Stimulated activated CD4-positive, alpha-beta T cell treated with anti-CD3 and anti-CD28 coated beads, Interleukin-4, amount 100 ng/mL, for 4 hours (primary cell): ENCODE data around the gene NHLH1.
"Not testable (repeated sequence)": the region's sequence is repeated elsewhere in the genome, so short reads cannot be mapped to it uniquely, and the experiment has no call there.

Experiments used
- DNase-seq, 2 experiments: peaks; one replicate each; pipeline ENCODE4 v3.0.0-alpha.2; 2020

Gene NHLH1

DNA sequence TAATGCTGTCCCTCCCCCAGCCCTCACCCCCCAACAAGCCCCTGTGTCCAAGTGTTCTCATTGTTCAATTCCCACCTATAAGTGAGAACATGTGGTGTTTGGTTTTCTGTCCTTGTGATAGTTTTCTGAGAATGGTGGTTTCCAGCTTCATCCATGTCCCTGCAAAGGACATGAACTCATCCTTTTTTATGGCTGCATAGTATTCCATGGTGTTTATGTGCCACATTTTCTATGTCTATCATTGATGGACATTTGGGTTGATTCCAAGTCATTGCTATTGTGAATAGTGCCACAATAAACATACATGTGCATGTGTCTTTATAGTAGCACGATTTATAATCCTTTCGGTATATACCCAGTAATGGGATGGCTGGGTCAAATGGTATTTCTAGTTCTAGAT, 17.9 kb downstream of the NHLH1 start:
- DNase-seq = not testable (repeated sequence)

DNA sequence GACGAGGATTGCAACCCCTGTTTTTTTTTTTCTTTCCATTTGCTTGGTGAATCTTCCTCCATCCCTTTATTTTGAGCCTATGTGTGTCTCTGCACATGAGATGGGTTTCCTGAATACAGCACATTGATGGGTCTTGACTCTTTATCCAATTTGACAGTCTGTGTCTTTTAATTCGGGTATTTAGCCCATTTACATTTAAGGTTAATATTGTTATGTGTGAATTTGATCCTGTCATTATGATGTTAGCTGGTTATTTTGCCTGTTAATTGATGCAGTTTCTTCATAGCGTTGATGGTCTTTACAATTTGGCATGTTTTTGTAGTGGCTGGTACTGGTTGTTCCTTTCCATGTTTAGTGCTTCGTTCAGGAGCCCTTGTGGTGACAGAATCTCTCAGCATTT, 21.5 kb downstream of the NHLH1 start:
- not testable (repeated sequence) for DNase-seq

DNA sequence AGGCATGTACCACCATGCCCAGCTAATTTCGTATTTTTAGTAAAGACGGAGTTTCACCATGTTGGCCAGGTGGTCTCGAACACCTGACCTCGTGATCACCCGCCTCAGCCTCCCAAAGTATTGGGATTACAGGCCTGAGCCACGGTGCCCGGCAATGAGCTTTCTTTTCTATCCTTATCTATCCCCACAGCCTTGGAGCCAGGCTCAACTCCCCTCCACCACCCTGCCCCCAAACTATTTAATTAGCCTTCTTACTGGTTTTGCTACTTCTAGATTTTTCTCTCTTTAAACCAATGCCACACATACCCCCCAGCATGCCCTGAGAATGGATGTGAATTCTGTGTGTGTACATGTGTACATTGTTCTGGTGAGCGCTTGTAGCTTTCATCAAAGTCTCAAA, 27.8 kb downstream of the NHLH1 start:
- DNase-seq = no peak

DNA sequence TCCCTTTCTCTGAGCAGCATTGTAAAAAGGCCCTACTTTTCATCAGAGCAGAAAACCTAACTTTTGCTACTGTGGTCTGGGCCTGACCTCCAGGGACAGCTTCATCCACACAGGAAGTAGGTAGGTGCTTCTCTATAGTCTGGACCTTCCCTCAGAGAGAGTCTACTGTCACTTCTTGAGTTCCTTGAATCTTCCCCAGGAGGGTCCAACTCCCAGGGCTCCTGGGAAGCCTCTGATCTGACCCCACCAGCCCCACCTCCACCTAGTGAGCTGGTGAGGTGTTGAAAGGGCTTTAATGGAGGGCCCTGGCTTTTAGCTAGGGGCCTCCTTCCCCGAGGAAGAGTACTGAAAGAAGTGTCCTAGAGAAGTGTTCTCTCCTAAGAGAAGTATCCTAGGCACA, 30.8 kb downstream of the NHLH1 start:
- no peak for DNase-seq

GRCh38 chr1:160398823-160399222, 32.0 kb downstream of the NHLH1 start:
- no peak for DNase-seq

- DNase-seq = no peak
Observed at GRCh38 chr1:160399544-160400222, 32.8 kb downstream of the NHLH1 start.

DNA sequence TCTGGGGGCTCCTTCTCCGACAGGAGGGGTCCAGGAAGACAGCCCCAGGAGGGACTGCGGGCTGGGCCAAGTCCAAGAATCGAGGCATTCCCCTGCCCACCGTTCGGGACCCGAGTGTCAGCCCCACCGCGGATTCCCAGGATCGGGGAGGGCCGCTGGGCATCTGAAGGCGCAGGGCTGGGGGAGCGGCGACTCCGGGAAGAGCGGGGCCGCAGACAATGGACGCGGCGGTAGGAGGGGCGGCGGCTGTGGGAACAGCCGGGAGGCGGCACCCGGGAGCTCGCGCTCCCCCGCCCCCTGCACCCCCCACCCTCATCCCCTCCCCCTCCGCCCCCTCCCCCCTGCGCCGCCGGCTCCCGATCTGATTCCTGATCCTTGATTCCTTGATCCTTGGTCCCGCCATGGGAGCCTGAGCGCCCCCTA, 33.4 kb downstream of the NHLH1 start, which contains the start of gene VANGL2:
VANGL2 (plus strand) TSS at position 342 of the 423 bp plus-strand sequence. CDS start 15,274 bp downstream, outside the sequence.
- peak; percentile 8 to 51 for DNase-seq

DNA sequence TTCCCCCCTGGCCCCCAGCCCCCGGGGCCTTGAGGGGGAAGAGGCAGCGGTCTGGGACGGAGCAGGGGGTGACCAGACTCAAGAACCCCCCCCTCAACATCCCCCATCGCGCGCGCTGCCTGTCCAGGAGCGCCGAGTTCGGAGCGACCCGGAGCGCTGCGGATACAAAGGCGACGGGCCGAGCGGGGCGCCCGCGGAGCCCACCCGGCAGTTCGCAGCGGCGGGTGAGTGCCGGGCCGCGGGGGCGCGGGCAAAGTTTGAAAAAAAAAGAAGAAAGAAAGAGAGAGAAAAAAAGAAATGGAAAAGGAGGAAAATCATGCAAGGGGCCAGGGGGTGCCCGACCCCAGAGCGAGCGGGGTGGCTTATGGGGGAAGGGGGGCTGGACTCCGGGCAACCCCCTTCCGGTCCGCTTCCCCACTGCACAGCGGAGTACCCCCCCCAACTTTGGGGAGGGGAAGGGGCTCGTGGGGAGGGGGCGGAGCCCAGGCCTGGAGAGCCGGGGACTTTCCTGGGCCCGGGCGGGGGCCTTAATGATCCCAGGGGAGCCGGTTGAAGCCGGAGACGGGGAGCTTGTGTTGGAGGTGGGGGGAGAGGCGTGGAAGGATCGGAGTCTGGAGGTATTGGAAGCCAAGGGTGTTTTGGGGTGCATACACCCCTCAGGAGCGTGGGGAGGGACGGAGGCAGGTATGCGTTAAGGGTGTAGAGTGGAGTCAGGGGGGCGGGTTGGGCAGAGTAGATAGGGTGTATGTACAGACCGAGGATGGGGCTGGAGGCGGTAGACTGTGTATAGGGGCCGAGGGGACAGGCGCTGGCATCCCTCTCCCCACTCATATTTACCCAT, 34.0 kb downstream of the NHLH1 start:
- no peak for DNase-seq

GRCh38 chr1:160401487-160401805, 34.6 kb downstream of the NHLH1 start:
- DNase-seq = no peak

DNA sequence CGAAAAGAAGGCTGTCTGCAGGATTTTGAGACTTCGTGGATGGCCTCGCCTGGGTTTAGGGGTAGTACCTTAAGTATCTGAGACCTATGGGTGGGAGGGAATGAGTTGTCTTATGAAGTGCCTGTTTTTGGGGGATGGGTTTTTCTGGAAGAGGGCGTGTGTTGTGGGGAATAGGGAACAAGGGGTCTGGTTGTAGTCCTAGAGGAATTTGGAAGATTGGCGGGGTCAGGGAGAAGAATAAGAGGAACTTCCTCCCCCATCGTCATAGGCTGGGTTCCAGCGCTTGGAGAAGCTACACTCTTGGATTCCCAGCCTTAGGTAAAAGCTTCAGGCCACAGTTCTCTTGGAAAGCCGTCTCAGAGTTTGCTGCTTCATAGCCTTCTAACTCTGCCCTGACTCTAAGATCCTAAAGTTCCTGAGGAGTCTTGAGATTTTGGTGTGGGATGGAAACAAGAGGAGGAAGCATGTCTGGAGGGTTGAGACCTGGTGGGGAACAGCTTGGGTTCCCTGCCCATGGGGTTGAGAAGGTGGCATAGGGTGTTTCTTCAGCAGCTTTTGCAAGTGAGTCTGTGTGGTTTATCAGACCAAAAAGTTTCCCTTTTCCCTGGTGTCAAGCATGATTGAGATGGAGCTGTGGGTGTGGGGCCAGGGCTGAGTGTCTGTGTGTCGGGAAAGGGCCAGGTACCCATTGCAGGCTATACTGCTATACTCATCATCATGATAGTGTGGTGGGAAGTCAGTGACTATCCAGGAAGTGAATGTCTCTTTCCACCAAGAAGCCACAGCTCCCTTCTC, 35.3 kb downstream of the NHLH1 start:
- DNase-seq = no peak

- no peak for DNase-seq
Observed at GRCh38 chr1:160403244-160403643, 36.4 kb downstream of the NHLH1 start.

GRCh38 chr1:160404094-160404493, 37.2 kb downstream of the NHLH1 start:
- no peak for DNase-seq

GRCh38 chr1:160405331-160405877, 38.5 kb downstream of the NHLH1 start:
- DNase-seq = no peak

- no peak for DNase-seq
Observed at GRCh38 chr1:160406131-160406968, 39.5 kb downstream of the NHLH1 start.

DNA sequence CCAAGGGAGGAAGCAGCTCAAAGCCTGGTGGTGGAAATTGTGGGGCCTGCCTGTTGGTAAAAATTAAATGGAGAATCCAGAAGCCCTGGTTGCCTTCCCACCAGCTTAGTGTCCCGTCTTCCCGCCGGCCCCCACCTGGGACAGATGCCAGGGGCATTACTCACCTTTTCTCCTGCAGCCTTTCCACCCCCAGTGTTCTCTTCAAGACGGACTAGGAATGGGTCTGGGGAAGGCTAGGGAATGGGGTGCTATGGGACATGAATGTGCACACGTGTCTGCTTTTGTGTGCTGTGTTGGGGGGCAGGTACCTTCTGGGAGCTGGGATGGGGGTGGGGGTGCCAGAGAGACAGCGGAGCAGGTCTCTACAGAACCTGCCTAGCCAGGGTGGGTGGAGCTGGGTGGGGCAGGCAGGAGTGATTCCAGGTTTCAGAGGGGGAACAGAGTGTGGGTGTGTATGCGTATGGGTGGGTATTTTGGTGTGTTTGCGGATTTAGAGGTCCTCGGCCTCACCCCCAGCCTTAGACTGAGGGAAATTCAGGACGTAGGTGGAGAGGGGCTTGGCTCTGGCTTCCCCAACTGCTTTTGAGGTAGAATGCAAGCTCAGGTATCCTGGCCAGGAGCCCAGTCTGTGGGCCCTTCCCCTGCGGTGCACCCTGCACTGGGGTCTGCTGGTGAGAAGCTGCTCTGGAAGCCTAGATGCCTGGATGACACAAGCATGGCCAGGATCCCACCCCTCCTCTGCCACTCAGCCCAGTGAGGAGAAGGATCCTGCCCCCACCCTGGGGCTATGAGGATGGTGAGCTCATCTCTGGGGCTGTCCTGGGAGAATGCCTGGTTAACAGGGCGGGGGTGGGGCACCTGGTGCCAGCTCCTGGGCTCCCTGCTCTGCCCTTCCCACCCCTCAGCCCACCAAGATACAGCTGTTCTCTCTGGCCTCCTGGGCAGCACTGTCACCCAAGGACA, 41.2 kb downstream of the NHLH1 start:
- DNase-seq = no peak

GRCh38 chr1:160408864-160409263, 42.0 kb downstream of the NHLH1 start:
- DNase-seq = no peak

DNA sequence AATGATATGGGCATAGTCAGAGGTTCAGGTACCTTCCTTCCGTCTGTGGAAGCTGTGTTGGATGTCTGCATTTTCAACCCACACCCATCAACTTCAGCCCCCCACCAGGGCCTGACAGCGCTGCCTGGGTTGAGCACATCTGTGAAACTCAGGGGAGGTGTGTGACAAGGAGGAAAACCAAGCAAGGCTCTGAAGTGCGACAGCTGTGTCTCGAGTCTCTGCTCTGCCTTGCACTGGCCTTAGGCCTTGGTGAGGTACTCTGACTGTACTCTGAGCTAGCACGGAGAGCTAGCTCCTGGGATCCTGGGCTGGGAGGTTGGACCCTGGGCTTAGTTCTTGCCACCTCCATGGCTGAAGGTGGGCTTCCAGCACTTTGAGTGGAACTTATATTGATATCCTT, 42.6 kb downstream of the NHLH1 start:
- DNase-seq = no peak

DNA sequence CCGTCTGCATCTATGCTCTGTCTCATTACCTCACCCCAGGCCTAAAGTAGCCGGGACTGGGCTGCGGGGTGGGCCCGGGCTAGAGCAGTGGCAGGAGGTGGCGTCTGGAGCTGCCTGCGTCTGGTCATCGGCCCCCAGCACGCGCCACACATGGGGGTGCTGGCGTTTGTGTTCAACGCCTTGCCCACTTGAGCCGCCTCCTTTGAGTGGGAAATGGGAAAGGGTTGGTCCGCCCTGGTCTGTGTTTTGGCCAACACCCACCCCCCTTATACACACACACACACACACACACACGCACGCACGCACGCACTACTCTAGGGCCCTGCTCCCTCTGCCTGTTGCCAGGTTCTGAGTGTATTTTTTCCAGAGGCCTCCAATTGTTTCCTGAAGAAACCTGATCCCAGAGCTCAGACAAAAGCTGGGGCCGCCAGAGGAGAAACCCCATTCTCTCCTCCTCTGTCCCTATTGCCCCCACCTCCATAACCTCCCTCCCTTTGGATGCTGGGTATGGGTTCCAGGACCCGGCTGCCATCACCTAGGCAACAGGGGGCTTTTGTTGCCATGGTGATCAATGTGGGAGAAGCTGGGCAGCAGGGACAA, 43.6 kb downstream of the NHLH1 start:
- DNase-seq = no peak

DNA sequence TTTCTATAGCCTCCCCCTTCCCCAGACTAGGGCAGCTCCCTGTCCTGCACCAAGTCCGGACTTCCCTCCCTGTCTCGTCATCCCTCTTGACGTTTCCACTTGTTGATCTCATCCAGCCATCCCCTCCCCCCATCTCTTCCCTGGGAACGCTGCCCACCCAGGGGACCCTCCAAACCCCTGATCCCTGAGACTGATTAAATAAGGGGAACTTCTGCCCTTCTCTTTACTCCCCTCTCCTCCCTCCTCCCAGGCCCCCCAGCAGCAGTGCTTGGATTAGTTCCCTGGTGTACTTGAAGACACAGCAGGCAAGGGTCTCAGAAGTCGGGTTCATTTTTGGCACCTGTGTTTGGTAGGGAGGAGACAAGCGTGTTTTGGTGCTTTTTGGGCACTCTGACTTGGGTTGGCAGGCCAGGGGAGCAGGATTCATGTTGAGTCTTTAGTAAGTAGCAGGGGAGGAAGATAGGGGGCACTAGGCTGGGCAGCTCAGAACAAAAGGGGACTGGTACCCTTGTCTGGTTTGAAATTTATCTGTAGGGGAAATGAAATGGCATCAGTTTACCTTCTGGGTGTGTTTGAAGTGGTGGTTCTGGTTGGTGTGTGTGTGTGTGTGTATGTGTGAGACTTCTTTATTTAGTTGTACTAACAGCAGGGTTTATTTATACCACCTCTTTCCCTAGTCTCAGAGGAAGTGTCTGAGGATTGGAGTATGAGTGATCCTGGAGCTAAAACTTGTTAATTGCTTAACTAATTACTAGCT, 44.6 kb downstream of the NHLH1 start:
- DNase-seq = no peak

DNA sequence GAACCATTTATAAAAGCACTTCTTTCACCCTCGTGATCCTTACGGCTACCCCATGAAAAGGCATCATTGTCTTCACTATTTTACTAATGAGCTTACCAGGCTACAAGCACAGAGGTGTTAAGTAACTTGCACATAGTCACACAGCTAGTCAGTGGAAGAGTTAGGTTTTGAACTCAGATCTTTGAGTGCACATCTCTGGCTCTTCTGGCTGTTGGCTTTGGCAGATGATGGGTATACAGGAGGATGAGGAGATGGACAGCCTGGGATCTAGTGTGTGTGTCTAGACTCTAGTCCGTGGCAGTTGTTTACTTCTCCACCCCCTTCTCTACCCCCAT, 45.1 kb downstream of the NHLH1 start:
- no peak for DNase-seq
